CD4-positive, alpha-beta T cell (primary cell): Measurements from ENCODE around the gene FAM222B. TPM values are rescaled to one million over a fixed set of nuclear protein-coding genes. Genes with fewer than 3 reads are reported as not detected.

Source experiments
- ATAC-seq: fragments of 200-7000 bp; cut with Tn5 transposase; one replicate; pipeline ENCODE4 v1.10.0; 2022; ENCODE audit warnings: mild to moderate bottlenecking; ENCODE audit not compliant: poor library complexity
- CTCF ChIA-PET: fragments of 350-600 bp; sonication (Branson Sonifier 250); formaldehyde crosslinking; loops from one replicate; lab custom pipeline; 2021; ENCODE audit warnings: antibody characterized with exemption, inconsistent platforms; lab: Charles Lee
- POLR2A ChIA-PET: fragments of 350-600 bp; sonication (Branson Sonifier 250); formaldehyde crosslinking; loops from one replicate; lab custom pipeline; 2021; ENCODE audit warnings: antibody characterized with exemption, inconsistent platforms; lab: Charles Lee
- DNase-seq, 14 experiments: peaks; one replicate each; pipeline ENCODE4 v3.0.0-alpha.2; 2013 to 2020; ENCODE audit warnings: mixed read lengths in 2 of 14
- H3K27ac ChIP-seq, 2 donors: one replicate each; pipeline versions ENCODE4 v1.5.1 to v1.7.0; 2013; ENCODE audit warnings: low read length in 2 of 2, low read depth in 1 of 2, mild to moderate bottlenecking in 1 of 2
- H3K27me3 ChIP-seq, 2 experiments: 1 replicate in 1 of 2; 2 replicates in 1 of 2; pipeline versions ENCODE4 v1.6.1 to v1.7.0; 2013; ENCODE audit warnings: low read length in 2 of 2, control low read depth in 1 of 2, mild to moderate bottlenecking in 1 of 2, moderate library complexity in 1 of 2; ENCODE audit not compliant: insufficient read depth in 2 of 2, control insufficient read depth in 1 of 2
- H3K36me3 ChIP-seq: one replicate; pipeline ENCODE4 v1.6.1; 2013; ENCODE audit warnings: low read length, control low read depth; ENCODE audit not compliant: insufficient read depth
- H3K4me1 ChIP-seq: one replicate; pipeline ENCODE4 v1.6.1; 2013; ENCODE audit warnings: low read length, control low read depth; ENCODE audit not compliant: insufficient read depth
- H3K4me3 ChIP-seq: one replicate; pipeline ENCODE4 v1.5.1; 2013; ENCODE audit warnings: mild to moderate bottlenecking, low read length, moderate library complexity
- H3K9me3 ChIP-seq, 2 experiments: 1 replicate in 1 of 2; 2 replicates in 1 of 2; pipeline versions ENCODE4 v1.6.1 to v1.7.0; 2013; ENCODE audit warnings: low read length in 2 of 2, mild to moderate bottlenecking in 2 of 2, control low read depth in 1 of 2, moderate library complexity in 1 of 2; ENCODE audit not compliant: control insufficient read depth in 1 of 2, insufficient read depth in 1 of 2
- H3K27ac Mint-ChIP-seq: one replicate; pipeline ENCODE4 v1.8.0; 2020; ENCODE audit warnings: mixed read lengths
- H3K27me3 Mint-ChIP-seq: one replicate; pipeline ENCODE4 v1.8.0; 2021; ENCODE audit warnings: mixed read lengths
- H3K36me3 Mint-ChIP-seq: one replicate; pipeline ENCODE4 v1.8.0; 2021; ENCODE audit warnings: low read depth, mixed read lengths
- H3K4me1 Mint-ChIP-seq: one replicate; pipeline ENCODE4 v1.8.0; 2021; ENCODE audit warnings: low read depth, mixed read lengths
- H3K4me3 Mint-ChIP-seq: one replicate; pipeline ENCODE4 v1.8.0; 2020; ENCODE audit warnings: mild to moderate bottlenecking, mixed read lengths
- H3K9me3 Mint-ChIP-seq: one replicate; pipeline ENCODE4 v1.8.0; 2020; ENCODE audit warnings: mixed read lengths
- intact Hi-C, 2 experiments: fragments of 100-400 bp; cut with DNase I in 1 of 2; cut with micrococcal nuclease in 1 of 2; formaldehyde crosslinking; loops; one replicate each; pipeline versions ENCODE4 v1.15.1 to v1.9.0; 2023 to 2025; cut with DNase I, micrococcal nuclease
- total RNA-seq, 174 experiments: library from RNA in 2 of 174; stranded (reverse) in 2 of 174; gene quantifications; one replicate each; pipeline ENCODE4 v1.2.3 and lab custom pipeline; 2021 to 2026
- TF ChIP-seq, protein P1 (sequence below): fragments of 200-600 bp; IDR thresholded peaks from one replicate; pipeline ENCODE4 v1.8.0; 2022; ENCODE audit warnings: antibody characterized with exemption, mild to moderate bottlenecking

FAM222B gene
- total RNA-seq, 2 experiments from 2014 or later, result 17.3 to 17.5 TPM

- Histone ChIP-seq H3K9me3 (no peaks in the 10 kb centered on the region), H3K36me3 (peaks cover 30% of the 10 kb centered on the region), H3K27ac (no peak overlapping the region), H3K4me1 (peaks cover 40% of the 10 kb centered on the region), H3K4me3 (no peak overlapping the region), H3K27me3 (no peaks in the 10 kb centered on the region)
- ATAC-seq (no peak), DNase-seq (no peak)
- Mint-ChIP-seq H3K36me3 (peaks cover 22% of the 10 kb centered on the region), H3K4me1 (peaks cover 30% of the 10 kb centered on the region), H3K27ac (no peak overlapping the region), H3K27me3 (no peaks in the 10 kb centered on the region), H3K9me3 (no peaks in the 10 kb centered on the region), H3K4me3 (peak overlapping the region; percentile 3)
- CTCF ChIA-PET, result interaction anchor here (0.8 to 12.6 kb wide), 5 partner anchors 22 to 167 kb away, joined by 3 to 373 read pairs (median 3); partner anchors contain the start of genes NEK8 and TLCD1
- intact Hi-C loops, result loop anchor here in 1 of 2 experiments (10.0 kb wide), 1 partner anchor 836 kb away; the partner anchor contains the start of gene GIT1
- POLR2A ChIA-PET, result interaction anchor here (1.0 to 13.8 kb wide), 3 partner anchors 21 to 149 kb away, joined by 4 to 268 read pairs (median 5); partner anchors contain the start of genes FLOT2, NEK8, RPL23A and TLCD1
- TF ChIP-seq, protein P1, sequence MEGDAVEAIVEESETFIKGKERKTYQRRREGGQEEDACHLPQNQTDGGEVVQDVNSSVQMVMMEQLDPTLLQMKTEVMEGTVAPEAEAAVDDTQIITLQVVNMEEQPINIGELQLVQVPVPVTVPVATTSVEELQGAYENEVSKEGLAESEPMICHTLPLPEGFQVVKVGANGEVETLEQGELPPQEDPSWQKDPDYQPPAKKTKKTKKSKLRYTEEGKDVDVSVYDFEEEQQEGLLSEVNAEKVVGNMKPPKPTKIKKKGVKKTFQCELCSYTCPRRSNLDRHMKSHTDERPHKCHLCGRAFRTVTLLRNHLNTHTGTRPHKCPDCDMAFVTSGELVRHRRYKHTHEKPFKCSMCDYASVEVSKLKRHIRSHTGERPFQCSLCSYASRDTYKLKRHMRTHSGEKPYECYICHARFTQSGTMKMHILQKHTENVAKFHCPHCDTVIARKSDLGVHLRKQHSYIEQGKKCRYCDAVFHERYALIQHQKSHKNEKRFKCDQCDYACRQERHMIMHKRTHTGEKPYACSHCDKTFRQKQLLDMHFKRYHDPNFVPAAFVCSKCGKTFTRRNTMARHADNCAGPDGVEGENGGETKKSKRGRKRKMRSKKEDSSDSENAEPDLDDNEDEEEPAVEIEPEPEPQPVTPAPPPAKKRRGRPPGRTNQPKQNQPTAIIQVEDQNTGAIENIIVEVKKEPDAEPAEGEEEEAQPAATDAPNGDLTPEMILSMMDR, result no peak
Measured at GRCh38 chr17:28748852-28749515, 93.6 kb downstream of the FAM222B start.

DNA sequence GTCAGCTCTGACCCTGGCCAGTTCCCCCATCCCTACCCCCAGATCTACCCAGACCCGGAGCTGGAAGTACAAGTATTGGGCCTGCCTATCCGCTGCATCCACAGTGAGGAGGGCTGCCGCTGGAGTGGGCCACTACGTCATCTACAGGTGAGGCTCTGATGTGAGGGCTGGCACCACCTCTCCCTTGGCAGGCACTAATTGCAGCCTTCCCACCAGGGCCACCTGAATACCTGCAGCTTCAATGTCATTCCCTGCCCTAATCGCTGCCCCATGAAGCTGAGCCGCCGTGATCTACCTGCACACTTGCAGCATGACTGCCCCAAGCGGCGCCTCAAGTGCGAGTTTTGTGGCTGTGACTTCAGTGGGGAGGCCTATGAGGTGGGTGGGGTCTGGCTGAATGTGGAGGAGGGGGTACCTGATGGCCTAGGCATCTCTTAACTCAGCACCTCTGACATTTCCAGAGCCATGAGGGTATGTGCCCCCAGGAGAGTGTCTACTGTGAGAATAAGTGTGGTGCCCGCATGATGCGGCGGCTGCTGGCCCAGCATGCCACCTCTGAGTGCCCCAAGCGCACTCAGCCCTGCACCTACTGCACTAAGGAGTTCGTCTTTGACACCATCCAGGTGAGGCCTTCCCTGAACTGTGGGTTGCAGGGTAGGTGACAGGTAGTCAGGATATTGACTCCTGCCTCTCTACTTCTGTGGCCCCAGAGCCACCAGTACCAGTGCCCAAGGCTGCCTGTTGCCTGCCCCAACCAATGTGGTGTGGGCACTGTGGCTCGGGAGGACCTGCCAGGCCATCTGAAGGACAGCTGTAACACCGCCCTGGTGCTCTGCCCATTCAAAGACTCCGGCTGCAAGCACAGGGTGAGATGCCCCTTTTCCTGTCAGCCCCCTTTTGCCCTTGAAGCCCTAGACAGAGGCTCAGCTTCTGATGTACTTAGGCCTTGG lies 94.5 kb downstream of the FAM222B start:
- ATAC-seq (no peak), DNase-seq (no peak)
- intact Hi-C loops, result loop anchor here in 1 of 2 experiments (10.0 kb wide), 1 partner anchor 837 kb away; the partner anchor contains the start of gene GIT1
- H3K4me3 ChIP-seq, result no peak overlapping the region
- peak overlapping the region; percentile 15 for H3K27ac Mint-ChIP-seq
- peak overlapping the region; percentile 42 for H3K4me3 Mint-ChIP-seq
- H3K36me3 ChIP-seq, result peaks cover 30% of the 10 kb centered on the region
- H3K36me3 Mint-ChIP-seq, result peaks cover 22% of the 10 kb centered on the region
- peaks cover 30% of the 10 kb centered on the region for H3K4me1 Mint-ChIP-seq
- H3K9me3 ChIP-seq, result no peaks in the 10 kb centered on the region
- ChIA-PET CTCF (interaction anchor here (12.6 kb wide), 1 partner anchor 21 kb away, joined by 373 read pairs; the partner anchor contains the start of genes NEK8 and TLCD1), POLR2A (interaction anchor here (0.6 to 13.8 kb wide), 4 partner anchors 20 to 30 kb away, joined by 4 to 268 read pairs (median 6); partner anchors contain the start of genes NEK8, RPL23A and TLCD1)
- no peaks in the 10 kb centered on the region for H3K27me3 Mint-ChIP-seq
- H3K4me1 ChIP-seq, result peaks cover 46% of the 10 kb centered on the region
- no peaks in the 10 kb centered on the region for H3K27me3 ChIP-seq
- no peak overlapping the region for H3K27ac ChIP-seq
- no peaks in the 10 kb centered on the region for H3K9me3 Mint-ChIP-seq
- TF ChIP-seq, protein P1, result no peak
